DOHH2 (cell line): ENCODE measurements around the gene GBF1.
"Not testable (repeated sequence)": the region's sequence is repeated elsewhere in the genome, so short reads cannot be mapped to it uniquely, and the experiment has no call there.

Experiments
- EZH2phosphoT487 ChIP-seq: fragments of 200-600 bp; sonication (generic); IDR thresholded peaks from 2 replicates; pipeline ENCODE4 v1.6.1; 2017; ENCODE audit warnings: borderline replicate concordance, mild to moderate bottlenecking, antibody characterized with exemption, low read length, moderate library complexity, mixed read lengths
- TF ChIP-seq, protein P1 (sequence below): fragments of 200-600 bp; sonication (generic); IDR thresholded peaks from one replicate; pipeline ENCODE4 v1.5.1; 2014; ENCODE audit warnings: antibody characterized with exemption, mild to moderate bottlenecking, low read depth, low read length; ENCODE audit not compliant: poor library complexity, severe bottlenecking

DNA sequence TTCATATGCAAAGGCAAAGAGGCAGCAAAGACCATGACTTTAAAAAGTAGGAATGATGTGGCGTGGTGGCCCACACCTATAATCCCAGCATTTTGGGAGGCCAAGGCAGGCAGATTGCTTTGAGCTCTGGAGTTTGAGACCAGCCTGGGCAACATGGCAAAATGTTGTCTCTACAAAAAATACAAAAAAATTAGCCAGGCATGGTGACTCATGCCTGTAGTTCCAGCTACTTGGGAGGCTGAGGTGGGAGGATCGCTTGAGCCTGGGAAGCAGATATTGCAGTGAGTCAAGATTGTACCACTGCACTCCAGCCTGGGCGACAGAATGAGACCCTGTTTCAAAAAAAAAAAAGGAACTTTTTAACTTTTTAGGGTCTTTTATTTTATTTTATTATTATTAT lies 7.2 kb downstream of the GBF1 start:
- TF ChIP-seq EZH2phosphoT487 = not testable (repeated sequence)
- TF ChIP-seq, protein P1, sequence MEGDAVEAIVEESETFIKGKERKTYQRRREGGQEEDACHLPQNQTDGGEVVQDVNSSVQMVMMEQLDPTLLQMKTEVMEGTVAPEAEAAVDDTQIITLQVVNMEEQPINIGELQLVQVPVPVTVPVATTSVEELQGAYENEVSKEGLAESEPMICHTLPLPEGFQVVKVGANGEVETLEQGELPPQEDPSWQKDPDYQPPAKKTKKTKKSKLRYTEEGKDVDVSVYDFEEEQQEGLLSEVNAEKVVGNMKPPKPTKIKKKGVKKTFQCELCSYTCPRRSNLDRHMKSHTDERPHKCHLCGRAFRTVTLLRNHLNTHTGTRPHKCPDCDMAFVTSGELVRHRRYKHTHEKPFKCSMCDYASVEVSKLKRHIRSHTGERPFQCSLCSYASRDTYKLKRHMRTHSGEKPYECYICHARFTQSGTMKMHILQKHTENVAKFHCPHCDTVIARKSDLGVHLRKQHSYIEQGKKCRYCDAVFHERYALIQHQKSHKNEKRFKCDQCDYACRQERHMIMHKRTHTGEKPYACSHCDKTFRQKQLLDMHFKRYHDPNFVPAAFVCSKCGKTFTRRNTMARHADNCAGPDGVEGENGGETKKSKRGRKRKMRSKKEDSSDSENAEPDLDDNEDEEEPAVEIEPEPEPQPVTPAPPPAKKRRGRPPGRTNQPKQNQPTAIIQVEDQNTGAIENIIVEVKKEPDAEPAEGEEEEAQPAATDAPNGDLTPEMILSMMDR = not testable (repeated sequence)
